Right ventricle myocardium superior (tissue), 1 donor: Measurements from ENCODE around the gene RHBDL1. TPM values are rescaled to one million over a fixed set of nuclear protein-coding genes. Genes with fewer than 3 reads are reported as not detected.

Source experiments
- ATAC-seq: fragments of 200-7000 bp; cut with Tn5 transposase; one replicate; pipeline ENCODE4 v1.9.1; 2020; ENCODE audit warnings: mild to moderate bottlenecking; ENCODE audit not compliant: poor library complexity
- DNase-seq: peaks from one replicate; pipeline ENCODE4 v3.0.0-alpha.2; 2020
- intact Hi-C: fragments of 100-400 bp; cut with DNase I; formaldehyde crosslinking; loops from one replicate; pipeline ENCODE4 v1.11.2; 2022
- total RNA-seq: library from RNA; stranded (reverse); fragmentation: NEBNext Ultra II Directional; extraction: Animal tissue kit (Norgen Biotek cat#: 25700); gene quantifications from one replicate; pipeline ENCODE4 v1.2.1, GENCODE V29; 2021
- donor health status: DM: no; HTN: yes; CAD: no; lungs with severe emphysema.

Gene RHBDL1
- total RNA-seq, 1 donor from 2014 or later, result 2.0 TPM

DNA sequence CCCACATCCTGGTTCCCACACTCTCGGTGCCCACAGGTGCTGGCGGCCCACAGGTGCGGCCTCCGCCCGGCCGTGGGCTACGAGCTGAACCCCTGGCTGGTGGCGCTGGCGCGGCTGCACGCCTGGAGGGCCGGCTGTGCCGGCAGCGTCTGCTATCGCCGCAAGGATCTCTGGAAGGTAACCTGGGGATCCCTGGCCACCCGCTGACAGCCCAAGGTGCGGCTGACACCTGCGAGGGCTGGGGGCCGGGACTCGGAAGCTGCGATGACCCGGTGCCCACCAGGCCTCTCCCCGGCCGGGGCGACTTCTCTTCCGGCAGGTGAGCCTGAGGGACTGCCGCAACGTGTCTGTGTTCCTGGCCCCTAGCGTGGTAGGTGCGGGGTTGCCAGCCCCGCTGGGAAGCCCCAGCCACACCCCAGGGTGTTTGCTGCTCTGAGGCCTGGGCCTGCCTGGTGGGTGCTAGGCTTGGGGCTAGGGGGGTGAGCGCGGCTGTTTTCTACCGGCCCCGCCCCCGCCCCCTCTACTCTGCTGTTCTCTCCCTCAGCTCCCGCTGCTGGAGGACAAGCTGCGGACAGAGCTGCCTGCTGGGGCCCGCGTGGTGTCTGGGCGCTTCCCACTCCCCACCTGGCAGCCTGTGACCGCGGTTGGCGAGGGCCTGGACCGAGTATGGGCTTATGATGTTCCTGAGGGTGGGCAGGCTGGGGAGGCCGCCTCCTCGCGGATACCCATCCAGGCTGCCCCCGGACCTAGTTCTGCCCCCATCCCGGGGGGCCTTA is 46.5 kb downstream of the RHBDL1 start:
- DNase-seq (no peak), ATAC-seq (no peak)
- intact Hi-C loops, result no loop called here

DNA sequence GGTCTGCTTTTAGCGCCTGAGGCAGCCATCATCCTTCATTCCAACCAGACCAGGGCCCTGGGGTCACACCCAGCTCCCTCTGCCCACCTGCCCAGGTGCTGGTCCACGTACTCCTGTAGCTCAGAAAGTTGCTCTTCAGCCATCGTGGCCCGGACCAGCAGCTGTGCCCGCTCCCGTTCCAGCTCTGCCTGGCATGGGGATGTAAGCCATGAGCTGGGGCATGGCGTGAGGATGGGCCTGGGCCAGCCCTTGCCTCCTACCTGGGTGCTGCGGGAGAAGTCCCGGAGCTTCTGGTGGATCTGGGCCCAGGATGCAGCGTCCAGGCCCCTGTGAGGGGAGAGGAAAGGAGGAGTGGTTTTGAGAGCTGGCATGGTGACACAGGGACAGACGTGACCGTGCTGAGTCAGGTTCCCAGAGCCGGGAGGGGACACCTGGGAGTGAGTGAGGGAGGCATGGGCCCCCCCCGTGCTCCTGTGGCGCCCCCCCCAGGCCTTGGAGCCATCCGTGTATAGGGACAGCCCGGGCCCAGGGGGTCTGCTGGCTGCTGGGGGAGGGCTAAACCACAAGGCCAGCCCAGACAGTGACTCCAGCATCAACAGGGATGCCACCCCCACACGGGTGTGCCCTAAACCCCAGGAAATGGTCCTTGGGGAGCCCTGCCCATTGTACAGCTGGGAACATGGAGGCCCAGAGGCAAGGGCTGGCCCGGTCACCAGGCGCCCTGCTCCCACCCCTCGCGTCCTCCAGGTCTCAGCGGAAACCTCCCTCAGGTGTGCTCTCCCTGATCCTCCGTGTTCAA is 47.6 kb downstream of the RHBDL1 start:
- intact Hi-C loops, result no loop called here
- no peak for DNase-seq
- no peak for ATAC-seq

DNA sequence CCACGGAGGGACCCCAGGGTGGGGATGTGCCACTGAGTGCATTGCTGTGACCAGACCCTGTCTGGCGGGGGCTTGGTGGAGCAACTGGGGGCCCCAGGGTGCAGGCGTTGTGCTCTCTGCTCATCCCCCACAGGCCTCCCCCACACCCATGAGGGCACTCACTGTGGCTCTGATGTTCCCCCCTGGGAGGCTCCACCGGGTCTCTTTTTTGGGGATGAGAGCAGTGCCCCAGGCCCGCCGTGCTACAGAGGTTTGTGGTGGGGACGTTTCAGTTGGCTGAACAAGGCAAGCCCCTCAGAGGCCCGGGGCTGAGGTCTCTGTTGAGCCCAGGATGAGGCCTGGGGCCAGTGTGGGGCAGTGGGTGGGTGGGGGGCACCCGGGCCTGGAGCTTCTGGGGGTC is 48.2 kb downstream of the RHBDL1 start:
- intact Hi-C loops, result no loop called here
- no peak for ATAC-seq
- no peak for DNase-seq

DNA sequence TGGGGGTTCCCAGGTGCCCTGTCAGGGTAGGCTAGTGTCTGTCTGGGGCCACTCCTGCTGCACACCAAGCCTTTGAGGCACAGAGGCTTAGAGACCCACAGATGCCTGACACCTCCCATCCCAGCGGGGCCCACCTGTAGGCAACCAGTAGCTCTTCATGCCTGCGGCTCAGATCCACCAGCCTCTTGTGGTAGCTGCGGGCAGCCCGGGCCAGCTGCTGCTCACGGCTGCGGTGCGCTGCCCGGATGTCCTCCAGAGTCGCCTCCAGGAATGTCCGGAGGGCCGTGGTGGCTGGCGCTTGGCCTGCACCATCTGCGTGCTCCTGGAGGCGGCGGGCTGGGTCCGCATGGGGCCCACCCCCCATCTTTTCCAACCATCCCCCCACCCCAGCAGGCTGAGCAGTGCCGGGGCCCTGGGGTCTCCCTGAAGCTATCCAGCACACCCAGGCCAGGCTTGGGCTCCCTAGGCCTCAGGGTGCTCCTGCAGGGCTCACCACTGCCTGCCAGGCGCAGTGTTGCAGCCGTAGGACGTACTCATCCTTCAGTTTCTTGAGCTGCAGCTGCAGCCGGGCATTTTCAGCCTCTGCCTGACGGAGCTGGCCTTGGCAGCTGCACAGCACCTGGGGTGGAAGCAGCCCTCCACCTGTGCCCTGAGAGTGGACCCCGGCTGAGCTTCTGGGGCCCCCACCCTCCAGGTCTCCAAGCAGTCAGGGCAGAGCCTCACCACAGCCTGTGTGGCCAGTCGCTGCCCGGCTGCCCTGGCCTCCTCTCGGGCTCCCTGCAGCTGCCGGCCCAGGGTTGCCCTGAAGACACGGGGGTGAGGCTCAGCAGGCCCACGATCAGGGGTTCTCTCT is 48.9 kb downstream of the RHBDL1 start:
- DNase-seq, result no peak
- no peak for ATAC-seq
- intact Hi-C loops, result no loop called here

DNA sequence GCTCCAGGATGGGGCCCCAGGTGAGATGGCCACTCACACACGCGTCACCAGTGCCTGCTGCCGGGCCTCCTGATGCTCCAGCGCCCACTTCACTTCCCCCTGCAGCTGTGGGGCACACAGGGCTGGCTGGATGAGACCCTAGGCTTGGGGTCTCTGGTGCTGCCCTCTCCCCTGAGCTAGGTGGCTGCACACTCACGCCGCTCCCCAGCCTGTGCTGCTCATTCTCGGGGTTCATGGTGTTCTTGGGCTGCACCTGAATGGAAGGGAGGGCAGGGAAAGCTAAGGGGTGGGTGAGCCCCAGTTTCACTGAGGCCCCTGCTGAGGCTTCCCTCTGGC is 49.5 kb downstream of the RHBDL1 start:
- DNase-seq (no peak), ATAC-seq (no peak)
- intact Hi-C loops, result no loop called here

DNA sequence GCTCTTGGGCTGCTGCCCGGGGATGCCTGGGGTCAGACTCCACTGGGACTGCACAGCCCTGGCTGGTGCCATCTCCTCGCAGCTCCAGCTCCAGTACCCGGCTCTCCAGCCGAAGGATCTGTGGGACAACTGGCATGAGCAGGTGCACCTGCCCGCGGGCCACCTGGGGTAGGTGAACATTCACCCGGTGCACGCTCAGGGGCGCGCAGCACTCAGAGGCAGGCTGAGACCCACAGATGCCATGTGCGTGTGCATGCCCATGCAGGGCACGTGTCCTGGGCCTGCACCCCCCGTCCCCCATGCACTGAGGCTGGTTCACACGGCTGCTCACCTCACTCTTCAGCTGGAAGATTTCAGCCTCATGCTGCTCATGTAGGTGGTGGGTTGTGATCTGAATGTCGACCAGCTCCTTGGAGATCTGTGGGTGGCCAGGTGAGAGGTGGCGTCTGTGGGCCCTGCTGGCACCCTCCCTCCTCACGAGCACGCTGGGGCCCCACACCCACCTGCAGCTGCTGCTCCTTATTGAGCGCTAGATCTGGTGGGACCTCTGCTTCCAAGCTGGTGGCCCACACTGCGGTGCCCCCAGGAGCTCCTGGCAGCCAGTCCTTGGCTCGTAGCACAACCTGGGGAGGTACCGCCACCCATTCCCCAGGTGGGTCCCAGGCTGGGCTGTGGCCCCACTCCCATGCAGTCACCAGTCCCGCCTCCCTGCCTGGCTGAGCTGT is 50.2 kb downstream of the RHBDL1 start:
- ATAC-seq (no peak), DNase-seq (no peak)
- intact Hi-C loops, result no loop called here

DNA sequence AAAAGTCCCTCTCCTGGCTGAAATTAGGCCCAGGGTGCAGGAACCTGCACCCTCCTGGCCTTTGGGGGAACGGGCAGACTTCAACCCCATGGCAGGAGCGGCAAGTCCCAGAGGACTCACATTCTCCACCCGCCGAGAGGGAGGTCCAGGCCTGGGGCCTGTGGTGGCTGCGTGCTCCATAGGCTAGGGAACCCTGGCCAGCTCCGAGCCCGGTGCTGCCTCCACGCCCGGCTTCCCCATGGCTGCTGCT is 50.6 kb downstream of the RHBDL1 start:
- intact Hi-C loops, result no loop called here
- no peak for DNase-seq
- no peak for ATAC-seq

DNA sequence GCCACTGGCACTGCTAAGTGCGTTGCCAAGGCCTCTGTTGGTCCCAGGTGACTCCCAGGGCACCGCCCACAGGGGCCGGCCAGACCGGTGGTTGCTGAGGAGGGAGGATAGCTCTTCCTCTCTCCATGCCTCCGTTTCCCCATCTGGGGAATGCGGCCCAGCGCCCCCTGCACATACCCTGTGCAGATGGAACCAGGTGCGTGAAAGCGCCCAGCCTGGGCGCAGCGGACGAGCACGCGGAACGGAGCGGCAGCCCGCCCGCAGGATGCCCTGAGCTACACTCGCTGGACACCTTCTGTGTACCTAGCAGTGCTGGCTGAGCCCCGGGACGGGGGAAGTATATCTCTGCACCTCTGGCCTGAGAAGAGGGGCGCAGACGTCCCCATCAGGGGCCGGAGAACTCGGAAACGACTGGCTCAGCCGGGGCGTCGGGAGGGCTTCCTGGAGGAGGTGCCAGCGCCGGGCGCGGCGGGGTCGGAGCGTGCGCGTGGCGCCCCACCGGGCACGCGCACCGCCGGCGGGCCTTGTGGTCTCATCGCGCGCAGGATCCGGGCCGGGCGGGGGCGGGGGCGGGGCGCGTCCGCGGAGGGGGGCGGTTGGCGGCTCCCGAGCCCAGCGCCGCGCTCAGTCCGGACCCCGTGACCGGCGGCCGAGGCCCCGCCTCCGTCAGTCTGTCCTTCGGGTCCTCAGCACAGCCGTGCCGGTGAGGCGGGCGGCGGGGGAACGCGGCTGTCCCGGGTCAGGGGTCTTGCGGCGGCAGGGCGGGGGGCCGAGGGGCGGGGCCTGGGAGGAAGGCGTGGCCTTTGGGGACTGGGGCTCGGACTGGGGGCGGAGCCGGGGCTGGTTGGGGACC is 51.2 kb downstream of the RHBDL1 start, which contains the start of the genes CCDC78 and HAGHL:
Gene CCDC78 (minus strand): TSS at position 6 of the 853 bp plus-strand sequence. CDS start 76 bp downstream, outside the sequence.
Gene HAGHL (plus strand): TSS at position 669 of the 853 bp plus-strand sequence. CDS start 404 bp downstream, outside the sequence.
- DNase-seq (peak; percentile 79), ATAC-seq (peak; percentile 50)
- intact Hi-C loops, result no loop called here

DNA sequence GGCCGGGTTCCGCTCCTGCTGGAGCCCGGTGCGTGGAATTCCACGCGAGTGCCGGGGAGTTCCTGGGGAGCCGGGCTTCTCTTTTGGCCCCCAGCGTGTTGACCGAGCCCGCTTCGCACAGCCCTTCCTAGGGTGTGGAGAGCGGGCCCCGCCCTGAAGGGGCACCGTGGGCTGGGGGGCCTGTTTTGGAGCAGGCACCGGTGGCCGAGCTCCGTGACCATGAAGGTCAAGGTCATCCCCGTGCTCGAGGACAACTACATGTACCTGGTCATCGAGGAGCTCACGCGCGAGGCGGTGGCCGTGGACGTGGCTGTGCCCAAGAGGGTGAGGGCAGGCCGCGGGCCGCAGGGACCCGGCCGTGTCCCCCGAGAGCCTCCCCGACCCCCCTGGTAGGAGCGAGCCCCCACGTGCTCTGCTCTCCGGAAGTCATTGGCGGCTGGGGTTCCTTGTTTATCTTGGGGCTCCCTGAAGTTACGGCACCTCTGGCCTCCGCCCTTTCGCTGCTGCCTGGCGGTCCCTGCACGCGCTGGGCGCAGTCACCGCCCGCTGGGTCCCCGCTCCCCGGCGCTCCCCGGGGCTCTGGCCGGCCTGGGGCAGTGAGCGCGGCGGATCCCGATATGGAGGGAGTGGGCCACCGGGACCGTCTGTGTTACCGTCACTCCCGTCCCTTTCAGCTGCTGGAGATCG is 52.0 kb downstream of the RHBDL1 start:
- intact Hi-C loops, result no loop called here
- no peak for DNase-seq
- peak; percentile 5 for ATAC-seq

Other genes with a start within 250 kb of the RHBDL1 start
- 17.7 TPM for gene CAPN15, start 148.0 kb upstream of the RHBDL1 start, total RNA-seq
- not detected for gene PRR35, start 115.3 kb upstream of the RHBDL1 start, total RNA-seq
- 0.38 TPM for gene NHLRC4, start 108.7 kb upstream of the RHBDL1 start, total RNA-seq
- gene PIGQ, start 105.7 kb upstream of the RHBDL1 start, total RNA-seq, result 18.0 TPM
- gene RAB40C, start 85.6 kb upstream of the RHBDL1 start, total RNA-seq, result 11.0 TPM
- gene WFIKKN1, start 44.7 kb upstream of the RHBDL1 start, total RNA-seq, result 0.13 TPM
- 52.5 TPM for gene METTL26, start 39.4 kb upstream of the RHBDL1 start, total RNA-seq
- gene MCRIP2, start 33.8 kb upstream of the RHBDL1 start, total RNA-seq, result 205 TPM
- gene WDR90, start 26.3 kb upstream of the RHBDL1 start, total RNA-seq, result 10.8 TPM
- gene RHOT2, start 7.5 kb upstream of the RHBDL1 start, total RNA-seq, result 81.9 TPM
- 126 TPM for gene STUB1, start 4.7 kb downstream of the RHBDL1 start, total RNA-seq
- gene JMJD8, start 8.7 kb downstream of the RHBDL1 start, total RNA-seq, result 42.4 TPM
- gene WDR24, start 14.7 kb downstream of the RHBDL1 start, total RNA-seq, result 7.6 TPM
- gene FBXL16, start 30.1 kb downstream of the RHBDL1 start, total RNA-seq, result not detected
- 59.6 TPM for gene METRN, start 39.4 kb downstream of the RHBDL1 start, total RNA-seq
- 27.5 TPM for gene ANTKMT, start 45.5 kb downstream of the RHBDL1 start, total RNA-seq
- 0.32 TPM for gene CCDC78, start 50.8 kb downstream of the RHBDL1 start, total RNA-seq
- 13.8 TPM for gene HAGHL, start 51.4 kb downstream of the RHBDL1 start, total RNA-seq
- gene CIAO3, start 65.3 kb downstream of the RHBDL1 start, total RNA-seq, result 29.2 TPM
- 1.0 TPM for gene MSLN, start 85.1 kb downstream of the RHBDL1 start, total RNA-seq
- 7.8 TPM for gene RPUSD1, start 112.7 kb downstream of the RHBDL1 start, total RNA-seq
- gene CHTF18, start 112.9 kb downstream of the RHBDL1 start, total RNA-seq, result 3.7 TPM
- not detected for gene GNG13, start 125.1 kb downstream of the RHBDL1 start, total RNA-seq